ENCODE results near the gene PDGFD. TPM values are rescaled to one million over a fixed set of nuclear protein-coding genes. Genes with fewer than 3 reads are reported as not detected.

The PDGFD gene
- total RNA-seq, 1 experiment from 2014 or later, result 2.6 TPM

DNA sequence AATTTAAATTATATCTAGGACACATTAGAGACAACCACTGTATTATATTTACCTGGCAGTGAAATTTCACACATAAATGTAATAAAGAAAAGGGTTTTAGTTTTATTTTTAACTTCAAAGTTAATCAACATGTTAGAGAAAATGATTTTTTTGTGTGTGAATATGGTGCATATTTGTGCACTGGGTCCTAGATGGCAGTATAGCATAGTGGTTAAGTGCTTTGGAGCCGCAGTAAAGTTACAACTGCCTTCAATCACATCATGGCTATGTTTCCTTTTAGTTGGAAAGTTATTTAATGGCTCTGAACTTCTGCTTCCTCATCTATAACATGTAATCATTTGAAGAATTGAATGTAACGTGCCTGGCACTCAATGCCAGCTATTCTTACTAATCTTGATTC, 236.4 kb downstream of the PDGFD start:
- ATAC-seq, result no peak
- POLR2A ChIA-PET, result no interaction called here
- CTCF ChIA-PET, result no interaction called here

DNA sequence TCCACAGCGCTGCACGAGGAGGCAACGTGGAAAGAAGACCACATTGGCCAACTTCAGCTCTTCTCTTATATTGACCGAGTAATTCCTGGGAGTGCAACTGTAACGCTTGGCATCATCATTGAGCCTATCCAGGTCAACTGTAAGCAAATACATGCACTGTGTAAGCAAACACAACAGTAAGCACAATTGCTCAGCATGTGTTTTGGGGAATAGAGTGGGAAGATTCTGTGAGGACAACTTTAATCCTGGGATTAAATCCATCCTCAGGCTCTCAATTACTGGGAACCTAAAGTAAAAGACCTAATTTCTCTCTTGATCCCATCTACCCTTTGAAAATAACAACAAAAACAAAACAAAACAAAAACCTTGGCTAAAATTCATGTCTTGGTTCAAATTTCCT, 237.0 kb downstream of the PDGFD start:
- POLR2A ChIA-PET, result no interaction called here
- peaks cover 10% of the 10 kb centered on the region for H3K4me1 Mint-ChIP-seq
- H3K36me3 Mint-ChIP-seq, result no peaks in the 10 kb centered on the region
- ATAC-seq (no peak), DNase-seq (ENCODE audit: low spot score) (no peak)
- H3K9me3 Mint-ChIP-seq, result no peaks in the 10 kb centered on the region
- no peak overlapping the region for H3K27ac Mint-ChIP-seq
- H3K4me3 Mint-ChIP-seq, result no peak overlapping the region
- CTCF ChIA-PET, result no interaction called here
- no peaks in the 10 kb centered on the region for H3K27me3 Mint-ChIP-seq (ENCODE audit: low read depth)
- TF ChIP-seq E2F4 (CRISPR knock-in tag; IDR thresholded peaks at IDR 0.05; ENCODE audit: borderline replicate concordance, low read depth) (no peak), ATF3 (CRISPR knock-in tag; conservative IDR thresholded peaks at IDR 0.05) (no peak), CREB1 (CRISPR knock-in tag; IDR thresholded peaks at IDR 0.05) (no peak), NFATC4 (CRISPR knock-in tag; IDR thresholded peaks at IDR 0.05) (no peak), PRRX2 (CRISPR knock-in tag; IDR thresholded peaks at IDR 0.05) (no peak)
- TF ChIP-seq, protein P1, sequence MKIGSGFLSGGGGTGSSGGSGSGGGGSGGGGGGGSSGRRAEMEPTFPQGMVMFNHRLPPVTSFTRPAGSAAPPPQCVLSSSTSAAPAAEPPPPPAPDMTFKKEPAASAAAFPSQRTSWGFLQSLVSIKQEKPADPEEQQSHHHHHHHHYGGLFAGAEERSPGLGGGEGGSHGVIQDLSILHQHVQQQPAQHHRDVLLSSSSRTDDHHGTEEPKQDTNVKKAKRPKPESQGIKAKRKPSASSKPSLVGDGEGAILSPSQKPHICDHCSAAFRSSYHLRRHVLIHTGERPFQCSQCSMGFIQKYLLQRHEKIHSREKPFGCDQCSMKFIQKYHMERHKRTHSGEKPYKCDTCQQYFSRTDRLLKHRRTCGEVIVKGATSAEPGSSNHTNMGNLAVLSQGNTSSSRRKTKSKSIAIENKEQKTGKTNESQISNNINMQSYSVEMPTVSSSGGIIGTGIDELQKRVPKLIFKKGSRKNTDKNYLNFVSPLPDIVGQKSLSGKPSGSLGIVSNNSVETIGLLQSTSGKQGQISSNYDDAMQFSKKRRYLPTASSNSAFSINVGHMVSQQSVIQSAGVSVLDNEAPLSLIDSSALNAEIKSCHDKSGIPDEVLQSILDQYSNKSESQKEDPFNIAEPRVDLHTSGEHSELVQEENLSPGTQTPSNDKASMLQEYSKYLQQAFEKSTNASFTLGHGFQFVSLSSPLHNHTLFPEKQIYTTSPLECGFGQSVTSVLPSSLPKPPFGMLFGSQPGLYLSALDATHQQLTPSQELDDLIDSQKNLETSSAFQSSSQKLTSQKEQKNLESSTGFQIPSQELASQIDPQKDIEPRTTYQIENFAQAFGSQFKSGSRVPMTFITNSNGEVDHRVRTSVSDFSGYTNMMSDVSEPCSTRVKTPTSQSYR (CRISPR knock-in tag; IDR thresholded peaks at IDR 0.05), result no peak
- TF ChIP-seq, protein P2, sequence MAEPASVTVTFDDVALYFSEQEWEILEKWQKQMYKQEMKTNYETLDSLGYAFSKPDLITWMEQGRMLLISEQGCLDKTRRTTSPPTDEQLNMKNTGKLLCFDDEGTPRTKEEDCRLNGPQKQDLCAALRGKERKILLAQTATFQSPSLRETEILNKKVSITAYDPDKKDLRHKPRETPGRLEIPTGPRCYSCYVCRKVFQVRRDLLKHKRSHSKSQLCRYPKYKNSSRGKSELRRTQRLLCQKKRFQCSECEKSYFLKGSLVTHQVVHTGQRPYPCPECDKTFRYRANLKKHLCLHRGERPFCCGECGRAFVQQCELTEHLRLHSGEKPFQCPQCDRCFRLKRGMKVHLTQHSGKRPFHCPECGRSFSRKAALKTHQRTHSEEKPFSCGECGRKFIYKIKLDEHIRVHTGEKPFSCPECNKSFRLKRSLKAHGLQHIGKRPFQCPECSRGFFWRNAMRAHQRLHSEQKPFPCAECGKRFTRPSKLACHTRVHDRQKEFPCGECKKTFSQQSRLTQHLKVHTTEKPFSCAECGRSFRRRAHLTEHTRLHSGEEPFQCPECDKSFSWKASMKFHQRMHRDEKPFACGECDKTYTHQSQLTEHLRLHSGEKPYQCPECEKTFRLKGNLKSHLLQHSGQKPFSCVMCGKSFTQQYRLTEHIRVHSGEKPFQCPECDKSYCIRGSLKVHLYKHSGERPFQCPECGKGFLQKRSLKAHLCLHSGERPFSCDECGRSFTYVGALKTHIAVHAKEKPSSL (CRISPR knock-in tag; conservative IDR thresholded peaks at IDR 0.05), result no peak

More for the DNA sequence above, 236.4 kb downstream of the PDGFD start:
- H3K9me3 Mint-ChIP-seq, result no peaks in the 10 kb centered on the region
- H3K27ac Mint-ChIP-seq, result no peak overlapping the region
- no peaks in the 10 kb centered on the region for H3K36me3 Mint-ChIP-seq
- H3K27me3 Mint-ChIP-seq (ENCODE audit: low read depth), result no peaks in the 10 kb centered on the region
- DNase-seq (ENCODE audit: low spot score), result no peak
- no peak overlapping the region for H3K4me3 Mint-ChIP-seq
- H3K4me1 Mint-ChIP-seq, result peaks cover 10% of the 10 kb centered on the region
- TF ChIP-seq JAZF1 (CRISPR knock-in tag; IDR thresholded peaks at IDR 0.05) (no peak), FOXP1 (CRISPR knock-in tag; IDR thresholded peaks at IDR 0.05; ENCODE audit: borderline replicate concordance) (no peak), ERG (CRISPR knock-in tag; IDR thresholded peaks at IDR 0.05) (no peak), IRF1 (CRISPR knock-in tag; IDR thresholded peaks at IDR 0.05) (no peak), MXD4 (CRISPR knock-in tag; IDR thresholded peaks at IDR 0.05; ENCODE audit: borderline replicate concordance) (no peak), RELA (CRISPR knock-in tag; IDR thresholded peaks at IDR 0.05; ENCODE audit: borderline replicate concordance) (no peak), CDX4 (CRISPR knock-in tag; IDR thresholded peaks at IDR 0.05; ENCODE audit: borderline replicate concordance) (no peak), CREB1 (CRISPR knock-in tag; IDR thresholded peaks at IDR 0.05) (no peak), NR2C2 (CRISPR knock-in tag; IDR thresholded peaks at IDR 0.05) (no peak), ZNF512 (CRISPR knock-in tag; IDR thresholded peaks at IDR 0.05; ENCODE audit: borderline replicate concordance) (no peak), ELF4 (CRISPR knock-in tag; IDR thresholded peaks at IDR 0.05; ENCODE audit: low read depth) (no peak), FOXK1 (CRISPR knock-in tag; IDR thresholded peaks at IDR 0.05) (no peak), MYBL2 (CRISPR knock-in tag; IDR thresholded peaks at IDR 0.05) (no peak)
- TF ChIP-seq, protein P3, sequence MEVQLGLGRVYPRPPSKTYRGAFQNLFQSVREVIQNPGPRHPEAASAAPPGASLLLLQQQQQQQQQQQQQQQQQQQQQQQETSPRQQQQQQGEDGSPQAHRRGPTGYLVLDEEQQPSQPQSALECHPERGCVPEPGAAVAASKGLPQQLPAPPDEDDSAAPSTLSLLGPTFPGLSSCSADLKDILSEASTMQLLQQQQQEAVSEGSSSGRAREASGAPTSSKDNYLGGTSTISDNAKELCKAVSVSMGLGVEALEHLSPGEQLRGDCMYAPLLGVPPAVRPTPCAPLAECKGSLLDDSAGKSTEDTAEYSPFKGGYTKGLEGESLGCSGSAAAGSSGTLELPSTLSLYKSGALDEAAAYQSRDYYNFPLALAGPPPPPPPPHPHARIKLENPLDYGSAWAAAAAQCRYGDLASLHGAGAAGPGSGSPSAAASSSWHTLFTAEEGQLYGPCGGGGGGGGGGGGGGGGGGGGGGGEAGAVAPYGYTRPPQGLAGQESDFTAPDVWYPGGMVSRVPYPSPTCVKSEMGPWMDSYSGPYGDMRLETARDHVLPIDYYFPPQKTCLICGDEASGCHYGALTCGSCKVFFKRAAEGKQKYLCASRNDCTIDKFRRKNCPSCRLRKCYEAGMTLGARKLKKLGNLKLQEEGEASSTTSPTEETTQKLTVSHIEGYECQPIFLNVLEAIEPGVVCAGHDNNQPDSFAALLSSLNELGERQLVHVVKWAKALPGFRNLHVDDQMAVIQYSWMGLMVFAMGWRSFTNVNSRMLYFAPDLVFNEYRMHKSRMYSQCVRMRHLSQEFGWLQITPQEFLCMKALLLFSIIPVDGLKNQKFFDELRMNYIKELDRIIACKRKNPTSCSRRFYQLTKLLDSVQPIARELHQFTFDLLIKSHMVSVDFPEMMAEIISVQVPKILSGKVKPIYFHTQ (CRISPR knock-in tag; IDR thresholded peaks at IDR 0.05), result no peak

All from WTC11 (cell line).